ENCODE data around the gene FLNA.

- TF ChIP-seq CTCF (IDR thresholded peaks at IDR 0.05) (no peak), POLR2A (IDR thresholded peaks at IDR 0.05) (no peak)
Observed at GRCh38 chrX:154363706-154364439, 10.6 kb downstream of the FLNA start.

Data from testis (tissue), 2 donors.